GM12873 (cell line): ENCODE measurements around the gene GPC5.

Source experiments
- TF ChIP-seq, protein P1 (sequence below): IDR thresholded peaks from 2 replicates; pipeline ENCODE4 v1.5.1; 2012; ENCODE audit warnings: low read depth, mild to moderate bottlenecking, moderate library complexity, low read length, control low read depth; ENCODE audit not compliant: insufficient read depth; ENCODE audit errors: missing control alignments

The GPC5 gene

DNA sequence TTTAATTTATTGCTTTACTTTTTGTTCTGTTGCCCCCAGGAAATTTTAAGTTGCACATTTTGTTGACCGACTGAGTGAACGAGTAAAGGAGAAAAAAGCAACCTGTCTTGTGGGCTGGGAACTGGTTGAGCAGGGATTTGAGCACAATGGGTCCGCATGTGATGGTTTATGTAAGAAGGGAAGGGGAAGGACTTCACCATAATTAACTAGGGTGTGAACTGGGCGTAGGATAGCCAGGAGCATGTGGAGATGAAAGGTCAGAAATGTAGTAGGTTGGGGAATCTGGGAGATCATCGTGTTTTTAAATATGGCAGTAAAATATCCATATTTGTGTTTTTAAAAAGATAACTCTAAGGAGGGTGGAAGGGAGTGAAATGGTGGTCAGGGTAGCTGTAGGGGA is 99.9 kb downstream of the GPC5 start:
- TF ChIP-seq, protein P1, sequence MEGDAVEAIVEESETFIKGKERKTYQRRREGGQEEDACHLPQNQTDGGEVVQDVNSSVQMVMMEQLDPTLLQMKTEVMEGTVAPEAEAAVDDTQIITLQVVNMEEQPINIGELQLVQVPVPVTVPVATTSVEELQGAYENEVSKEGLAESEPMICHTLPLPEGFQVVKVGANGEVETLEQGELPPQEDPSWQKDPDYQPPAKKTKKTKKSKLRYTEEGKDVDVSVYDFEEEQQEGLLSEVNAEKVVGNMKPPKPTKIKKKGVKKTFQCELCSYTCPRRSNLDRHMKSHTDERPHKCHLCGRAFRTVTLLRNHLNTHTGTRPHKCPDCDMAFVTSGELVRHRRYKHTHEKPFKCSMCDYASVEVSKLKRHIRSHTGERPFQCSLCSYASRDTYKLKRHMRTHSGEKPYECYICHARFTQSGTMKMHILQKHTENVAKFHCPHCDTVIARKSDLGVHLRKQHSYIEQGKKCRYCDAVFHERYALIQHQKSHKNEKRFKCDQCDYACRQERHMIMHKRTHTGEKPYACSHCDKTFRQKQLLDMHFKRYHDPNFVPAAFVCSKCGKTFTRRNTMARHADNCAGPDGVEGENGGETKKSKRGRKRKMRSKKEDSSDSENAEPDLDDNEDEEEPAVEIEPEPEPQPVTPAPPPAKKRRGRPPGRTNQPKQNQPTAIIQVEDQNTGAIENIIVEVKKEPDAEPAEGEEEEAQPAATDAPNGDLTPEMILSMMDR = no peak

DNA sequence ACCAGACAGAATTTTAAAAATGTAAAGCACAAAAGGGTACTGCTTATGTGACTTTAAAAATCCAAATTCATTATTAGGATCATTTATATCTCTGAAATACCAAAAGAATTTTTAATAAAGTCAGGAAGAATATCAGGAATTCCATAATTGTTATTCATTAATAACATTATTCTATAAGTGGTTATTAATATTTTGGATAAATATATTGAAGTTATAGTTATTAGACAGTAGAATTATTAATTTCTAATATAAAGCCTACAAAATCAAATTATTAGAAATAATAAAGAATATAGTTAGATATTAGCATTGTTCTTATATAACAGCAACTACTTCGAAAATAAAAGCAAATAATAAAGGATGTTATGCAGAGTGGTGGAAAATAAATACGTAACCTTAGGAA is 105.8 kb downstream of the GPC5 start:
- TF ChIP-seq, protein P1 = no peak

DNA sequence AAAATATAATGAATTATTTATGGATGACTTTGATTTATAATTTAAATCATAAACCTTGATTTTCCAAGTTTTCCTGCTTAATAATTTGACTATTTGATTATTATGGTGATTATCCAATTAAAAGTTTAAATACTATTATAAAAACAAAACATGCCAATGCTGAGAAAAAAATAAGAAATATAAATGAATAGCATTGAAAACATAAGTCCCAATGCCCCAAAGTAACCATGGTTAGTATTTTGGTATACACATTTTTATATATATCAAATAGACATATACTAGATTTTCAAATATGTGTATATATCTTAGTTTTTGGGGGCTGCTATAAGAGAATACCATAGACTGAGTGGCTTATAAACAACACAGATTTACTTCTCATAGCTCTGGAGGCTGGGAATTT is 108.3 kb downstream of the GPC5 start:
- TF ChIP-seq, protein P1 = no peak

DNA sequence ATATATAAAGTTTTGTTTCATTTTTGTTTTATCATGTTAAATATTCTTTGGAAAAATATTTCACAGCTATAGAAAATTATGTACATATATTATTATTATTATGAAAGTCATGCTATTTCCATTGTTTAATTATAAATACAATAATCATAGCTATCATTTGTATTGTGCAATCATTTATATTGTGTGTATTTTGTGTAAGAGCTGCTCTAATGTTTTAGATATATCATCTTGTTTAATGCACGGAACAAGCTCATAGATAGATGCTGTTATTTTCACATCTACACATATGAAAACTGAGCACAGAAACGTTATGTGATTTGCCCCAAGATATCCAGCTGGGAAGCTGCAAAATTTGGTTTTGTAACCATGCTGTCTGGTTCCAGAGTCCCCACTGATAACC is 111.6 kb downstream of the GPC5 start:
- TF ChIP-seq, protein P1 = no peak

DNA sequence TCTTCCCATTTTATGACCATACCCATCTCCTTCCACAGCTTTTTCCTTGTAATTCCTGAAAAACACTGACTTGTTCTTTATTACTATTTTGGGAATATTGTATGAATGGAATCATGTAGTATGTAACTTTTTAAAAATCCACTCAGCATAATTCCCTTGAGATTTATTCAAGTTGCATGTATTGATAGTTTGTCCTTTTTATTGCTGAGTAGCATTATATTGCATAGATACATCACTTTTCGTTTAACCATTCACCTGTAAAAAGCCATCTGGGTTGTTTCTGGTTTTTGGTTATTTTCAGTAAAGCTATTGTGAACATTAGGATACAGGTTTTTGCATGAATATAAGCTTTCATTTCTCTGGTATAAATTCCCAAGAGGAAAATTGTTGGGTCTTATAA is 115.4 kb downstream of the GPC5 start:
- TF ChIP-seq, protein P1 = no peak

DNA sequence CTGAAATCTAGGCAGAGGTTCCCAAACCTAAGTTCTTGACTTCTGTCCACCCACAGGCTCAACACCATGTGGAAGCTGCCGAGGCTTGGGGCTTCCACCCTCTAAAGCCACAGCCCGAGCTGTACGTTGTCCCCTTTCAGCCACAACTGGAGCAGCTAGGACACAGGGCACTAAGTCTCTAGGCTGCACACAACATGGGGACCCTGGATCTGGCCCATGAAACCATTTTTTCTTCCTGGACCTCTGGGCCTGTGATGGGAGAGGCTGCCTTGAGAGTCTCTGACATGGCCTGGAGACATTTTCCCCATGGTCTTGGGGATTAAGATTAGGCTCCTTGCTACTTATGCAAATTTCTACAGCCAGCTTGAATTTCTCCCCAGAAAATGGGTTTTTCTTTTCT is 118.4 kb downstream of the GPC5 start:
- TF ChIP-seq, protein P1 = no peak

DNA sequence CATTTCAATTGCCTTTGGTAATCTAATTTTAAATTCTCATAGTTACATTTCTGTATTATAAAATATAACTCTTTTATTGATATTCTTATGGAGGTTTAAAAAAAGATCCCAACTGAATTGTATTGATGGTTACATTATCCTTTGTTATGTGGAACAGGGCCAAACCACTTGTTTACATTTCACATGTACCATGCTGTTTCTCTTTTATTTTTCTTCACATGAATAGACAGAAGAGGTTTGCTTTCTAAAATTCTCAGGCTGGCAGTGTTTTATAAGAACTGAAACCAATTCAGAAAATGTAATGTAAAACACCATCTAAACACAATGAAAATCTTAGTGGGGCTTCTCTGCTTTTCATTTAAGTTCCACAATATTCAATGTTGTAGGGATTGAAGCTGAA is 122.5 kb downstream of the GPC5 start:
- TF ChIP-seq, protein P1 = no peak
